Measurements from ENCODE around the gene ACVR1.

DNA sequence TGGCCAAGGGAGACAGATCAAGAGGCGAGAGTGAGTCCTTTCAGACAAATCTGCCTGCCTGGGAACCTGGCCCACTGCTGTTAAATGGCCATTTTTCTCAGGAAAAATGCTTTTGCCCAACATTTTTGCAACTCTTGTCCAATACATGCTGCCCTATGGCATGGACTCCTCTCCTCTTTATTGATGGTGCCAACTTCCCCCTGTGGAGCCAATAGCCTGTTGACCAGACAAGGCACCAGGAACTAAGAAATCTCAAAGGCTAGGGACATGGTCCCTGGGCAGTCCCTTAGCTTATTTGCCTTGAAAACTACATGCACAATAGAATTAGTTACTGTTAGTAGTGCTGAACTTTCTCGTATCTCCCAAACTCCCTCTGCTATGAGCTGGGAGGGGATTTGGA is 155.6 kb downstream of the ACVR1 start:
- TF ChIP-seq POLR2A (IDR thresholded peaks at IDR 0.05): no peak
- TF ChIP-seq, protein P1, sequence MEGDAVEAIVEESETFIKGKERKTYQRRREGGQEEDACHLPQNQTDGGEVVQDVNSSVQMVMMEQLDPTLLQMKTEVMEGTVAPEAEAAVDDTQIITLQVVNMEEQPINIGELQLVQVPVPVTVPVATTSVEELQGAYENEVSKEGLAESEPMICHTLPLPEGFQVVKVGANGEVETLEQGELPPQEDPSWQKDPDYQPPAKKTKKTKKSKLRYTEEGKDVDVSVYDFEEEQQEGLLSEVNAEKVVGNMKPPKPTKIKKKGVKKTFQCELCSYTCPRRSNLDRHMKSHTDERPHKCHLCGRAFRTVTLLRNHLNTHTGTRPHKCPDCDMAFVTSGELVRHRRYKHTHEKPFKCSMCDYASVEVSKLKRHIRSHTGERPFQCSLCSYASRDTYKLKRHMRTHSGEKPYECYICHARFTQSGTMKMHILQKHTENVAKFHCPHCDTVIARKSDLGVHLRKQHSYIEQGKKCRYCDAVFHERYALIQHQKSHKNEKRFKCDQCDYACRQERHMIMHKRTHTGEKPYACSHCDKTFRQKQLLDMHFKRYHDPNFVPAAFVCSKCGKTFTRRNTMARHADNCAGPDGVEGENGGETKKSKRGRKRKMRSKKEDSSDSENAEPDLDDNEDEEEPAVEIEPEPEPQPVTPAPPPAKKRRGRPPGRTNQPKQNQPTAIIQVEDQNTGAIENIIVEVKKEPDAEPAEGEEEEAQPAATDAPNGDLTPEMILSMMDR (IDR thresholded peaks at IDR 0.05): no peak

Measured in testis (tissue), 2 donors.